ENCODE data around the gene EPB41L2. TPM values are rescaled to one million over a fixed set of nuclear protein-coding genes. Genes with fewer than 3 reads are reported as not detected.

Gene EPB41L2
- total and polyA plus RNA-seq, 2 donors (not counting 1 experiment from before 2014, with no cell fraction given), result 113 to 264 TPM

GRCh38 chr6:130836055-130836640, 226.9 kb downstream of the EPB41L2 start:
- Histone ChIP-seq H3K9me3 (ENCODE audit: control insufficient read depth, insufficient read depth, low read depth, low read length) (no peaks in the 10 kb centered on the region), H3K4me3 (replicated peaks in 1 of 4; ENCODE audit: control extremely low read depth in 1 of 4, insufficient read depth in 1 of 4, low read depth in 3 of 4, low read length in 4 of 4) (no peak overlapping the region), H3K4me1 (ENCODE audit: control insufficient read depth, extremely low read depth, insufficient read depth, low read length) (no peaks in the 10 kb centered on the region), H3K9ac (ENCODE audit: insufficient read depth, low read length) (no peak overlapping the region), H3K4me2 (ENCODE audit: extremely low read depth, insufficient read depth, low read length) (no peak overlapping the region), H3K36me3 (ENCODE audit: control insufficient read depth, insufficient read depth, low read length) (no peaks in the 10 kb centered on the region), H3K27ac (ENCODE audit: insufficient read depth, low read length) (no peak overlapping the region), H2AFZ (ENCODE audit: low read length) (no peak overlapping the region), H3K79me2 (ENCODE audit: control insufficient read depth, insufficient read depth, low read length) (no peaks in the 10 kb centered on the region), H4K20me1 (ENCODE audit: control insufficient read depth, extremely low read depth, insufficient read depth, low read length) (no peaks in the 10 kb centered on the region), H3K27me3 (ENCODE audit: control insufficient read depth, insufficient read depth, low read length) (no peaks in the 10 kb centered on the region)
- no peak for TF ChIP-seq EZH2 (IDR thresholded peaks at IDR 0.05; ENCODE audit: low read length, missing control alignments)
- TF ChIP-seq, protein P1, sequence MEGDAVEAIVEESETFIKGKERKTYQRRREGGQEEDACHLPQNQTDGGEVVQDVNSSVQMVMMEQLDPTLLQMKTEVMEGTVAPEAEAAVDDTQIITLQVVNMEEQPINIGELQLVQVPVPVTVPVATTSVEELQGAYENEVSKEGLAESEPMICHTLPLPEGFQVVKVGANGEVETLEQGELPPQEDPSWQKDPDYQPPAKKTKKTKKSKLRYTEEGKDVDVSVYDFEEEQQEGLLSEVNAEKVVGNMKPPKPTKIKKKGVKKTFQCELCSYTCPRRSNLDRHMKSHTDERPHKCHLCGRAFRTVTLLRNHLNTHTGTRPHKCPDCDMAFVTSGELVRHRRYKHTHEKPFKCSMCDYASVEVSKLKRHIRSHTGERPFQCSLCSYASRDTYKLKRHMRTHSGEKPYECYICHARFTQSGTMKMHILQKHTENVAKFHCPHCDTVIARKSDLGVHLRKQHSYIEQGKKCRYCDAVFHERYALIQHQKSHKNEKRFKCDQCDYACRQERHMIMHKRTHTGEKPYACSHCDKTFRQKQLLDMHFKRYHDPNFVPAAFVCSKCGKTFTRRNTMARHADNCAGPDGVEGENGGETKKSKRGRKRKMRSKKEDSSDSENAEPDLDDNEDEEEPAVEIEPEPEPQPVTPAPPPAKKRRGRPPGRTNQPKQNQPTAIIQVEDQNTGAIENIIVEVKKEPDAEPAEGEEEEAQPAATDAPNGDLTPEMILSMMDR (conservative IDR thresholded peaks at IDR 0.05 in 1 of 2, IDR thresholded peaks at IDR 0.05 in 1 of 2; ENCODE audit: low read depth in 1 of 2, low read length in 2 of 2), result no peak
- DNase-seq (ENCODE audit: low read depth in 2 of 2), result no peak

DNA sequence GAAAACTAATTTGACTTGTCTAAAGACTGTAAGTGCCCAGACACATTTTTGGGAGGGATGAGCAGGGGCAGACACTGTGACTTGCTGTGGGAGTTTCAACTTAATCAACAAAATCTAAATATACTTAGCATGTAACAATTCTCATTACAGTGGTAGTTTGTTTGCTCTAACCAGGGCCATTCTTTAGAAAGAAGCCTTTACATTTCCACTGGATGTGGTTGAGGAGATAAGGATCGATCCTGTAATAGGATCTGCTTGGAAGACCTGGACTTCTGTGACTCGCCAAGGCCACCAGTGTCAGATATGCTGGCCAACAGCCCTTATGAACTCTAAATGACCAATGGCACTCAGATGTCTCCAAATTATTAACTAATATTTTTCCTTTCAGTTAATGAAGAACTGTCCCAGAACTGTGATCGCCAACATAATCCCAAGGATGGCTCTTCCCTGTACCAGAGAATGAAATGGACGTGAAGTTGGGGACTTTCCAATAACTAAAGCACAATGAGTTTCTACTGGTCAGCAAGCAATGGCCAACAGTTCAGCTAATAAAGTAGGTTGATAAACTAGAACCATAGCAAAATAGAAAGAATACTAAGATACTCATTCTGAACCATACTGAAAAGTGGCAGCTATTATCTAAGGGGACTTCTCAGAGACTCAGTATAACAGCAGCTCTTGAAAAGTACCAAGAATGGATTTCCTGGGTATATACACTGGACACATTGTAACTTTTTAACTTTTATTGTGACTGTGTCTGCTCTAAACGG, 228.4 kb downstream of the EPB41L2 start:
- Histone ChIP-seq H3K79me2 (ENCODE audit: control insufficient read depth, insufficient read depth, low read length) (no peaks in the 10 kb centered on the region), H3K9me3 (ENCODE audit: control insufficient read depth, insufficient read depth, low read depth, low read length) (no peaks in the 10 kb centered on the region), H3K27me3 (ENCODE audit: control insufficient read depth, insufficient read depth, low read length) (no peaks in the 10 kb centered on the region), H3K9ac (ENCODE audit: insufficient read depth, low read length) (no peak overlapping the region), H4K20me1 (ENCODE audit: control insufficient read depth, extremely low read depth, insufficient read depth, low read length) (no peaks in the 10 kb centered on the region), H3K4me2 (ENCODE audit: extremely low read depth, insufficient read depth, low read length) (no peak overlapping the region), H3K36me3 (ENCODE audit: control insufficient read depth, insufficient read depth, low read length) (no peaks in the 10 kb centered on the region), H2AFZ (ENCODE audit: low read length) (no peak overlapping the region), H3K4me1 (ENCODE audit: control insufficient read depth, extremely low read depth, insufficient read depth, low read length) (no peaks in the 10 kb centered on the region), H3K4me3 (replicated peaks in 1 of 4; ENCODE audit: control extremely low read depth in 1 of 4, insufficient read depth in 1 of 4, low read depth in 3 of 4, low read length in 4 of 4) (no peak overlapping the region), H3K27ac (ENCODE audit: insufficient read depth, low read length) (no peak overlapping the region)
- no peak for DNase-seq (ENCODE audit: low read depth in 2 of 2)
- TF ChIP-seq, protein P1 (conservative IDR thresholded peaks at IDR 0.05 in 1 of 2, IDR thresholded peaks at IDR 0.05 in 1 of 2; ENCODE audit: low read depth in 1 of 2, low read length in 2 of 2), result no peak
- no peak for TF ChIP-seq EZH2 (IDR thresholded peaks at IDR 0.05; ENCODE audit: low read length, missing control alignments)

- no peaks in the 10 kb centered on the region for H3K27me3 ChIP-seq (ENCODE audit: control insufficient read depth, insufficient read depth, low read length)
- no peaks in the 10 kb centered on the region for H4K20me1 ChIP-seq (ENCODE audit: control insufficient read depth, extremely low read depth, insufficient read depth, low read length)
- H3K4me2 ChIP-seq (ENCODE audit: extremely low read depth, insufficient read depth, low read length), result no peak overlapping the region
- H3K27ac ChIP-seq (ENCODE audit: insufficient read depth, low read length), result no peak overlapping the region
- no peaks in the 10 kb centered on the region for H3K79me2 ChIP-seq (ENCODE audit: control insufficient read depth, insufficient read depth, low read length)
- H2AFZ ChIP-seq (ENCODE audit: low read length), result no peak overlapping the region
- H3K9me3 ChIP-seq (ENCODE audit: control insufficient read depth, insufficient read depth, low read depth, low read length), result no peaks in the 10 kb centered on the region
- H3K4me1 ChIP-seq (ENCODE audit: control insufficient read depth, extremely low read depth, insufficient read depth, low read length), result no peaks in the 10 kb centered on the region
- H3K9ac ChIP-seq (ENCODE audit: insufficient read depth, low read length), result no peak overlapping the region
- no peak for DNase-seq (ENCODE audit: low read depth in 2 of 2)
- TF ChIP-seq, protein P1 (conservative IDR thresholded peaks at IDR 0.05 in 1 of 2, IDR thresholded peaks at IDR 0.05 in 1 of 2; ENCODE audit: low read depth in 1 of 2, low read length in 2 of 2), result no peak
- TF ChIP-seq EZH2 (IDR thresholded peaks at IDR 0.05; ENCODE audit: low read length, missing control alignments), result no peak
- no peaks in the 10 kb centered on the region for H3K36me3 ChIP-seq (ENCODE audit: control insufficient read depth, insufficient read depth, low read length)
- H3K4me3 ChIP-seq (replicated peaks in 1 of 4; ENCODE audit: control extremely low read depth in 1 of 4, insufficient read depth in 1 of 4, low read depth in 3 of 4, low read length in 4 of 4), result no peak overlapping the region
These were observed 229.5 kb downstream of the EPB41L2 start for GRCh38 chr6:130833569-130833968.
